Stimulated activated naive CD8-positive, alpha-beta T cell treated with anti-CD3 and anti-CD28 coated beads, Interleukin-15, Interleukin-2, amounts not matched to agents 100 U/mL and 50 U/mL, for 24 hours (primary cell): Measurements from ENCODE around the gene PDCD1LG2.
"Not testable (repeated sequence)": the region's sequence is repeated elsewhere in the genome, so short reads cannot be mapped to it uniquely, and the experiment has no call there.

Experiments
- ATAC-seq: fragments of 150-1000 bp; cut with Tn5 transposase; one replicate; pipeline ENCODE4 v1.10.0; 2021
- DNase-seq: peaks from one replicate; pipeline ENCODE4 v3.0.0; 2021

PDCD1LG2 gene

GRCh38 chr9:5510360-5510931 lies at the start of gene PDCD1LG2:
PDCD1LG2 (plus strand) TSS chr9:5510531; CDS start chr9:5522547, 12,016 bp downstream.
- DNase-seq (peak; percentile 53), ATAC-seq (peak; percentile 78)

GRCh38 chr9:5464831-5465330 lies 45.5 kb upstream of the PDCD1LG2 start:
- ATAC-seq, DNase-seq: not testable (repeated sequence)

GRCh38 chr9:5466005-5466404 lies 44.3 kb upstream of the PDCD1LG2 start:
- no peak for DNase-seq
- ATAC-seq, result no peak

- ATAC-seq, result no peak
- no peak for DNase-seq
These were observed 43.6 kb upstream of the PDCD1LG2 start for GRCh38 chr9:5466766-5467165.

GRCh38 chr9:5468850-5469249 lies 41.5 kb upstream of the PDCD1LG2 start:
- ATAC-seq (no peak), DNase-seq (no peak)

GRCh38 chr9:5470122-5470521 lies 40.2 kb upstream of the PDCD1LG2 start:
- peak; percentile 14 for ATAC-seq

GRCh38 chr9:5470816-5471215 lies 39.5 kb upstream of the PDCD1LG2 start:
- ATAC-seq (peak; percentile 63), DNase-seq (no peak)

More at GRCh38 chr9:5470122-5470521, 40.2 kb upstream of the PDCD1LG2 start:
- DNase-seq, result no peak

GRCh38 chr9:5475611-5476010 lies 34.7 kb upstream of the PDCD1LG2 start:
- ATAC-seq, DNase-seq: not testable (repeated sequence)

GRCh38 chr9:5478206-5478605 lies 32.1 kb upstream of the PDCD1LG2 start:
- peak; percentile 66 for ATAC-seq
- no peak for DNase-seq

GRCh38 chr9:5479994-5480694 lies 30.2 kb upstream of the PDCD1LG2 start:
- no peak for ATAC-seq
- DNase-seq, result no peak

GRCh38 chr9:5480919-5481318 lies 29.4 kb upstream of the PDCD1LG2 start:
- ATAC-seq, result no peak
- DNase-seq, result no peak

GRCh38 chr9:5481322-5482040 lies 28.9 kb upstream of the PDCD1LG2 start:
- no peak for ATAC-seq
- DNase-seq, result no peak

- DNase-seq (no peak), ATAC-seq (no peak)
These were observed 28.1 kb upstream of the PDCD1LG2 start for GRCh38 chr9:5482194-5482593.

GRCh38 chr9:5483306-5483705 lies 27.0 kb upstream of the PDCD1LG2 start:
- ATAC-seq, result no peak
- DNase-seq, result no peak

GRCh38 chr9:5485378-5486085 lies 24.8 kb upstream of the PDCD1LG2 start:
- ATAC-seq (no peak), DNase-seq (no peak)

- ATAC-seq, result no peak
- no peak for DNase-seq
These were observed 23.3 kb upstream of the PDCD1LG2 start for GRCh38 chr9:5486988-5487387.

GRCh38 chr9:5488221-5489008 lies 21.9 kb upstream of the PDCD1LG2 start:
- DNase-seq (no peak), ATAC-seq (no peak)

GRCh38 chr9:5489630-5490490 lies 20.5 kb upstream of the PDCD1LG2 start:
- DNase-seq, result no peak
- no peak for ATAC-seq

GRCh38 chr9:5492965-5493678 lies 17.2 kb upstream of the PDCD1LG2 start:
- ATAC-seq (no peak), DNase-seq (no peak)
